GM23338 (cell line): ENCODE measurements around the gene DKK2.

Source experiments
- CREB1 ChIP-seq: fragments of 250-450 bp; sonication (Bioruptor Pico); IDR thresholded peaks from 2 replicates; pipeline ENCODE4 v1.5.0; 2020; ENCODE audit warnings: low read depth, mild to moderate bottlenecking, moderate library complexity
- EZH2 ChIP-seq: fragments of 200-600 bp; sonication (generic); IDR thresholded peaks from one replicate; pipeline ENCODE4 v1.8.0; 2017; ENCODE audit warnings: antibody characterized with exemption, mild to moderate bottlenecking, low read depth; ENCODE audit not compliant: unreplicated experiment
- EZH2phosphoT487 ChIP-seq: fragments of 200-600 bp; sonication (generic); IDR thresholded peaks from one replicate; pipeline ENCODE4 v1.8.1; 2018; ENCODE audit warnings: antibody characterized with exemption; ENCODE audit not compliant: unreplicated experiment
- JUNB ChIP-seq: IDR thresholded peaks from one replicate; pipeline ENCODE4 v1.6.1; 2016; ENCODE audit warnings: antibody characterized with exemption; ENCODE audit not compliant: unreplicated experiment
- NANOG ChIP-seq: IDR thresholded peaks from 2 replicates; pipeline ENCODE4 v1.6.1; 2016; ENCODE audit warnings: antibody characterized with exemption, borderline replicate concordance
- POLR2AphosphoS5 ChIP-seq: IDR thresholded peaks from 2 replicates; pipeline ENCODE4 v1.6.1; 2016; ENCODE audit warnings: antibody characterized with exemption, low read depth
- STAT1 ChIP-seq: IDR thresholded peaks from one replicate; pipeline ENCODE4 v1.6.1; 2016; ENCODE audit warnings: antibody characterized with exemption; ENCODE audit not compliant: unreplicated experiment
- ZNF114 ChIP-seq: fragments of 250-450 bp; sonication (Bioruptor Pico); IDR thresholded peaks from 2 replicates; pipeline ENCODE4 v1.5.0; 2020; ENCODE audit warnings: mild to moderate bottlenecking, moderate library complexity
- ZNF331 ChIP-seq: fragments of 250-450 bp; sonication (Bioruptor Pico); IDR thresholded peaks from 2 replicates; pipeline ENCODE4 v1.5.0; 2020; ENCODE audit warnings: low read depth, mild to moderate bottlenecking, moderate library complexity
- TF ChIP-seq, protein P1 (sequence below), 2 experiments: fragments of 200-600 bp in 1 of 2; sonication (generic) in 1 of 2; conservative IDR thresholded peaks; 2 replicates each; pipeline versions ENCODE4 v1.5.1 to v1.6.1; 2016 to 2017; ENCODE audit warnings: antibody characterized with exemption in 2 of 2, low read depth in 2 of 2, mild to moderate bottlenecking in 2 of 2, moderate library complexity in 1 of 2
- TF ChIP-seq, protein P2 (sequence below): IDR thresholded peaks from one replicate; pipeline ENCODE4 v1.6.1; 2018; ENCODE audit warnings: antibody characterized with exemption; ENCODE audit not compliant: unreplicated experiment
- TF ChIP-seq, protein P3 (sequence below): IDR thresholded peaks from 2 replicates; pipeline ENCODE4 v1.6.1; 2016; ENCODE audit warnings: antibody characterized with exemption

DNA sequence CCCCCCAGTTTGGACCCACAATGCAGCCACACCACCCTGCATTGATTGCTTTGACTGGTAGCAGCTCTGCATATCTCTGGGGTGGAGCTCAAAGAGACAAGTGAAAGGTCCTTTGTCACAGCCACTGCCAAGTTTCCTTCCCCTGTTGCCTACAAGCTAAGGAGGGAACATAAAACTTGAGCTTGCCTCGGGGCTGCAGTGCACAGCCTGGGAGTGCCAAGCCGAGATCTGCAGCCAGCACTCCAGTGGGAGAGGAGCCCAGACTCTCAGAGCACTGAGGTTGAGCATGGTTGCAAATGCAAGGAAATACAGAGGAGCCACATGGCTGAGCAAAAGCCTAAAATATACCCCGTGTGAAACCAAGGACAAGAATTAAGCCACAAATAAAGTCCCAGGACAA lies 142.2 kb downstream of the DKK2 start:
- TF ChIP-seq EZH2 (no peak), EZH2phosphoT487 (no peak), POLR2AphosphoS5 (no peak), ZNF331 (CRISPR knock-in tag) (no peak), ZNF114 (no peak), CREB1 (CRISPR knock-in tag) (no peak), NANOG (no peak), STAT1 (no peak), JUNB (no peak)
- TF ChIP-seq, protein P1, sequence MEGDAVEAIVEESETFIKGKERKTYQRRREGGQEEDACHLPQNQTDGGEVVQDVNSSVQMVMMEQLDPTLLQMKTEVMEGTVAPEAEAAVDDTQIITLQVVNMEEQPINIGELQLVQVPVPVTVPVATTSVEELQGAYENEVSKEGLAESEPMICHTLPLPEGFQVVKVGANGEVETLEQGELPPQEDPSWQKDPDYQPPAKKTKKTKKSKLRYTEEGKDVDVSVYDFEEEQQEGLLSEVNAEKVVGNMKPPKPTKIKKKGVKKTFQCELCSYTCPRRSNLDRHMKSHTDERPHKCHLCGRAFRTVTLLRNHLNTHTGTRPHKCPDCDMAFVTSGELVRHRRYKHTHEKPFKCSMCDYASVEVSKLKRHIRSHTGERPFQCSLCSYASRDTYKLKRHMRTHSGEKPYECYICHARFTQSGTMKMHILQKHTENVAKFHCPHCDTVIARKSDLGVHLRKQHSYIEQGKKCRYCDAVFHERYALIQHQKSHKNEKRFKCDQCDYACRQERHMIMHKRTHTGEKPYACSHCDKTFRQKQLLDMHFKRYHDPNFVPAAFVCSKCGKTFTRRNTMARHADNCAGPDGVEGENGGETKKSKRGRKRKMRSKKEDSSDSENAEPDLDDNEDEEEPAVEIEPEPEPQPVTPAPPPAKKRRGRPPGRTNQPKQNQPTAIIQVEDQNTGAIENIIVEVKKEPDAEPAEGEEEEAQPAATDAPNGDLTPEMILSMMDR (conservative IDR thresholded peaks at IDR 0.05; ENCODE audit: low read depth in 2 of 2) = no peak
- TF ChIP-seq, protein P2, sequence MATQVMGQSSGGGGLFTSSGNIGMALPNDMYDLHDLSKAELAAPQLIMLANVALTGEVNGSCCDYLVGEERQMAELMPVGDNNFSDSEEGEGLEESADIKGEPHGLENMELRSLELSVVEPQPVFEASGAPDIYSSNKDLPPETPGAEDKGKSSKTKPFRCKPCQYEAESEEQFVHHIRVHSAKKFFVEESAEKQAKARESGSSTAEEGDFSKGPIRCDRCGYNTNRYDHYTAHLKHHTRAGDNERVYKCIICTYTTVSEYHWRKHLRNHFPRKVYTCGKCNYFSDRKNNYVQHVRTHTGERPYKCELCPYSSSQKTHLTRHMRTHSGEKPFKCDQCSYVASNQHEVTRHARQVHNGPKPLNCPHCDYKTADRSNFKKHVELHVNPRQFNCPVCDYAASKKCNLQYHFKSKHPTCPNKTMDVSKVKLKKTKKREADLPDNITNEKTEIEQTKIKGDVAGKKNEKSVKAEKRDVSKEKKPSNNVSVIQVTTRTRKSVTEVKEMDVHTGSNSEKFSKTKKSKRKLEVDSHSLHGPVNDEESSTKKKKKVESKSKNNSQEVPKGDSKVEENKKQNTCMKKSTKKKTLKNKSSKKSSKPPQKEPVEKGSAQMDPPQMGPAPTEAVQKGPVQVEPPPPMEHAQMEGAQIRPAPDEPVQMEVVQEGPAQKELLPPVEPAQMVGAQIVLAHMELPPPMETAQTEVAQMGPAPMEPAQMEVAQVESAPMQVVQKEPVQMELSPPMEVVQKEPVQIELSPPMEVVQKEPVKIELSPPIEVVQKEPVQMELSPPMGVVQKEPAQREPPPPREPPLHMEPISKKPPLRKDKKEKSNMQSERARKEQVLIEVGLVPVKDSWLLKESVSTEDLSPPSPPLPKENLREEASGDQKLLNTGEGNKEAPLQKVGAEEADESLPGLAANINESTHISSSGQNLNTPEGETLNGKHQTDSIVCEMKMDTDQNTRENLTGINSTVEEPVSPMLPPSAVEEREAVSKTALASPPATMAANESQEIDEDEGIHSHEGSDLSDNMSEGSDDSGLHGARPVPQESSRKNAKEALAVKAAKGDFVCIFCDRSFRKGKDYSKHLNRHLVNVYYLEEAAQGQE = no peak
- TF ChIP-seq, protein P3, sequence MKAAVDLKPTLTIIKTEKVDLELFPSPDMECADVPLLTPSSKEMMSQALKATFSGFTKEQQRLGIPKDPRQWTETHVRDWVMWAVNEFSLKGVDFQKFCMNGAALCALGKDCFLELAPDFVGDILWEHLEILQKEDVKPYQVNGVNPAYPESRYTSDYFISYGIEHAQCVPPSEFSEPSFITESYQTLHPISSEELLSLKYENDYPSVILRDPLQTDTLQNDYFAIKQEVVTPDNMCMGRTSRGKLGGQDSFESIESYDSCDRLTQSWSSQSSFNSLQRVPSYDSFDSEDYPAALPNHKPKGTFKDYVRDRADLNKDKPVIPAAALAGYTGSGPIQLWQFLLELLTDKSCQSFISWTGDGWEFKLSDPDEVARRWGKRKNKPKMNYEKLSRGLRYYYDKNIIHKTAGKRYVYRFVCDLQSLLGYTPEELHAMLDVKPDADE = no peak
